NCI-H226 (cell line): ENCODE measurements around the gene TFDP3.

Source experiments
- DNase-seq: peaks from one replicate; pipeline ENCODE4 v3.0.0-alpha.2; 2015

The TFDP3 gene

GRCh38 chrX:133185119-133185518, 33.0 kb downstream of the TFDP3 start:
- DNase-seq, result no peak

- no peak for DNase-seq
These were observed 34.3 kb downstream of the TFDP3 start for GRCh38 chrX:133183806-133184205.

GRCh38 chrX:133179500-133179899, 38.7 kb downstream of the TFDP3 start:
- no peak for DNase-seq

GRCh38 chrX:133177202-133177601, 41.0 kb downstream of the TFDP3 start:
- DNase-seq, result no peak

GRCh38 chrX:133175605-133176004, 42.5 kb downstream of the TFDP3 start:
- no peak for DNase-seq

GRCh38 chrX:133175162-133175561, 43.0 kb downstream of the TFDP3 start:
- no peak for DNase-seq

- no peak for DNase-seq
These were observed 46.0 kb downstream of the TFDP3 start for GRCh38 chrX:133171962-133172708.
